Endothelial cell of umbilical vein (primary cell): ENCODE measurements around the gene AMPH.
"Not testable (repeated sequence)": the region's sequence is repeated elsewhere in the genome, so short reads cannot be mapped to it uniquely, and the experiment has no call there.

Experiments used
- CTCF ChIP-seq, 2 donors: IDR thresholded peaks; 1 replicate in 1 of 2; 2 replicates in 1 of 2; pipeline ENCODE4 v1.5.1; 2011; ENCODE audit warnings: low read length in 2 of 2, mild to moderate bottlenecking in 2 of 2, moderate library complexity in 2 of 2, control low read depth in 1 of 2, inconsistent platforms in 1 of 2, low read depth in 1 of 2; ENCODE audit not compliant: insufficient read depth in 1 of 2; ENCODE audit errors: extremely low read depth in 1 of 2
- FOS ChIP-seq: IDR thresholded peaks from 2 replicates; pipeline ENCODE4 v1.6.1; 2011; ENCODE audit warnings: mild to moderate bottlenecking, low read length, moderate library complexity, borderline replicate concordance; ENCODE audit not compliant: insufficient read depth
- JUN ChIP-seq: IDR thresholded peaks from 2 replicates; pipeline ENCODE4 v1.6.1; 2011; ENCODE audit warnings: borderline replicate concordance, low read depth; ENCODE audit not compliant: insufficient read length, insufficient read depth
- MAX ChIP-seq: IDR thresholded peaks from 2 replicates; pipeline ENCODE4 v1.6.1; 2011; ENCODE audit not compliant: insufficient read depth, insufficient read length
- MYC ChIP-seq: IDR thresholded peaks from one replicate; pipeline ENCODE4 v1.6.1; 2011; ENCODE audit warnings: mild to moderate bottlenecking, low read depth, low read length
- POLR2A ChIP-seq: IDR thresholded peaks from 2 replicates; pipeline ENCODE4 v1.6.1; 2012; ENCODE audit warnings: low read depth, mild to moderate bottlenecking, control low read depth, low read length
- POLR2AphosphoS5 ChIP-seq: IDR thresholded peaks from 2 replicates; pipeline ENCODE4 v1.6.1; 2012; ENCODE audit warnings: low read depth, mild to moderate bottlenecking, control low read depth, low read length, moderate library complexity; ENCODE audit not compliant: insufficient read depth

GRCh38 chr7:38359071-38359601 lies 272.0 kb downstream of the AMPH start:
- peak in 1 of 2 donors; percentile 19 for TF ChIP-seq CTCF (IDR thresholded peaks at IDR 0.05; ENCODE audit: extremely low read depth in 1 of 2, insufficient read depth in 1 of 2, low read depth in 1 of 2, low read length in 2 of 2)
- TF ChIP-seq JUN, MAX, FOS, MYC, POLR2A, POLR2AphosphoS5: not testable (repeated sequence)
